H9 (cell line): ENCODE data around the gene EPHA8. TPM values are rescaled to one million over a fixed set of nuclear protein-coding genes. Genes with fewer than 3 reads are reported as not detected.
A peak's percentile ranks its signal among the peaks of the same experiment; 100 is the strongest.

Experiments
- DNase-seq: peaks from one replicate; pipeline ENCODE4 v3.0.0-alpha.2; 2017
- H2AFZ ChIP-seq: one replicate; pipeline ENCODE4 v1.6.1; 2013; ENCODE audit warnings: mild to moderate bottlenecking, low read length, control low read depth, moderate library complexity
- H2AK5ac ChIP-seq: 2 replicates; pipeline ENCODE4 v1.6.1; 2013; ENCODE audit warnings: low read length, control low read depth, mixed read lengths; ENCODE audit not compliant: insufficient read length
- H2BK120ac ChIP-seq: one replicate; pipeline ENCODE4 v1.6.1; 2013; ENCODE audit warnings: low read depth, mild to moderate bottlenecking, low read length, control low read depth, inconsistent platforms; ENCODE audit not compliant: poor library complexity, severe bottlenecking
- H2BK12ac ChIP-seq: 2 replicates; pipeline ENCODE4 v1.6.1; 2013; ENCODE audit warnings: low read length, control low read depth, mixed read lengths, low read depth; ENCODE audit not compliant: insufficient read length
- H2BK15ac ChIP-seq: 2 replicates; pipeline ENCODE4 v1.6.1; 2013; ENCODE audit warnings: low read depth, low read length, control low read depth
- H2BK20ac ChIP-seq: one replicate; pipeline ENCODE4 v1.6.1; 2013; ENCODE audit warnings: low read depth, mild to moderate bottlenecking, low read length, control low read depth, inconsistent platforms; ENCODE audit not compliant: poor library complexity, severe bottlenecking
- H2BK5ac ChIP-seq: 2 replicates; pipeline ENCODE4 v1.6.1; 2013; ENCODE audit warnings: low read length, control low read depth, mixed read lengths; ENCODE audit not compliant: insufficient read length
- H3K14ac ChIP-seq: 2 replicates; pipeline ENCODE4 v1.6.1; 2013; ENCODE audit warnings: low read length, control low read depth; ENCODE audit not compliant: insufficient read depth
- H3K18ac ChIP-seq: 2 replicates; pipeline ENCODE4 v1.6.1; 2013; ENCODE audit warnings: low read depth, mild to moderate bottlenecking, mixed read lengths, low read length, control low read depth; ENCODE audit not compliant: insufficient read length
- H3K23ac ChIP-seq: 2 replicates; pipeline ENCODE4 v1.6.1; 2013; ENCODE audit warnings: low read length, control low read depth, mixed read lengths, low read depth; ENCODE audit not compliant: insufficient read length
- H3K23me2 ChIP-seq: 2 replicates; pipeline ENCODE4 v1.6.1; 2013; ENCODE audit warnings: low read depth, mild to moderate bottlenecking, mixed read lengths, low read length, control low read depth; ENCODE audit not compliant: insufficient read length, poor library complexity, severe bottlenecking
- H3K27ac ChIP-seq: 2 replicates; pipeline ENCODE4 v1.5.1; 2013; ENCODE audit warnings: low read length, control low read depth, mixed read lengths, low read depth; ENCODE audit not compliant: insufficient read length
- H3K27me3 ChIP-seq: 2 replicates; pipeline ENCODE4 v1.6.1; 2013; ENCODE audit warnings: low read length, control low read depth, inconsistent platforms; ENCODE audit not compliant: insufficient read depth
- H3K4ac ChIP-seq: 2 replicates; pipeline ENCODE4 v1.6.1; 2013; ENCODE audit warnings: low read depth, mild to moderate bottlenecking, control low read depth, inconsistent platforms, low read length, moderate library complexity
- H3K4me1 ChIP-seq: 2 replicates; pipeline ENCODE4 v1.6.1; 2013; ENCODE audit warnings: low read length, control low read depth, inconsistent platforms; ENCODE audit not compliant: insufficient read depth
- H3K4me2 ChIP-seq: 2 replicates; pipeline ENCODE4 v1.6.1; 2013; ENCODE audit warnings: low read length, control low read depth, mixed read lengths; ENCODE audit not compliant: insufficient read length, insufficient read depth
- H3K56ac ChIP-seq: 2 replicates; pipeline ENCODE4 v1.6.1; 2013; ENCODE audit warnings: low read depth, mild to moderate bottlenecking, mixed read lengths, low read length, control low read depth; ENCODE audit not compliant: insufficient read length
- H3K79me1 ChIP-seq: 2 replicates; pipeline ENCODE4 v1.6.1; 2013; ENCODE audit warnings: low read depth, mild to moderate bottlenecking, moderate library complexity, low read length, control low read depth, inconsistent platforms; ENCODE audit not compliant: insufficient read depth, poor library complexity, severe bottlenecking
- H3K79me2 ChIP-seq: 2 replicates; pipeline ENCODE4 v1.6.1; 2013; ENCODE audit warnings: low read length, control low read depth, inconsistent platforms; ENCODE audit not compliant: insufficient read depth
- H3K9ac ChIP-seq: 2 replicates; pipeline ENCODE4 v1.6.1; 2013; ENCODE audit warnings: low read length, control low read depth, mixed read lengths; ENCODE audit not compliant: insufficient read length; ENCODE audit errors: extremely low read depth
- H3K9me3 ChIP-seq: one replicate; pipeline ENCODE4 v1.6.1; 2013; ENCODE audit warnings: low read depth, low read length, inconsistent platforms; ENCODE audit not compliant: control insufficient read depth
- H3T11ph ChIP-seq: one replicate; pipeline ENCODE4 v1.6.1; 2013; ENCODE audit warnings: mild to moderate bottlenecking, low read length, control low read depth, inconsistent platforms
- H4K20me1 ChIP-seq: one replicate; pipeline ENCODE4 v1.6.1; 2013; ENCODE audit not compliant: control insufficient read depth, insufficient read length, insufficient read depth
- H4K5ac ChIP-seq: 2 replicates; pipeline ENCODE4 v1.6.1; 2013; ENCODE audit warnings: low read depth, mild to moderate bottlenecking, mixed read lengths, low read length, control low read depth; ENCODE audit not compliant: insufficient read length
- H4K8ac ChIP-seq: replicated peaks from 2 replicates; pipeline ENCODE4 v1.6.1; 2013; ENCODE audit warnings: low read length, control low read depth, mixed read lengths, low read depth; ENCODE audit not compliant: insufficient read length
- H4K91ac ChIP-seq: 2 replicates; pipeline ENCODE4 v1.6.1; 2013; ENCODE audit warnings: low read depth, mild to moderate bottlenecking, moderate library complexity, mixed read lengths, low read length, control low read depth; ENCODE audit not compliant: insufficient read length
- H3K27ac Mint-ChIP-seq, 3 experiments: 2 replicates in 2 of 3; 3 replicates in 1 of 3; pipeline ENCODE4 v1.8.0; 2020 to 2021; ENCODE audit warnings: mixed read lengths in 3 of 3, mild to moderate bottlenecking in 1 of 3, moderate library complexity in 1 of 3
- H3K27me3 Mint-ChIP-seq: 2 replicates; pipeline ENCODE4 v1.8.0; 2021; ENCODE audit warnings: low read depth, mild to moderate bottlenecking, moderate library complexity, mixed read lengths
- H3K36me3 Mint-ChIP-seq, 3 experiments: 2 replicates in 2 of 3; 3 replicates in 1 of 3; pipeline ENCODE4 v1.8.0; 2020 to 2021; ENCODE audit warnings: low read depth in 3 of 3, mixed read lengths in 3 of 3; ENCODE audit not compliant: insufficient read depth in 1 of 3
- H3K4me1 Mint-ChIP-seq, 2 experiments: 2 replicates each; pipeline ENCODE4 v1.8.0; 2020; ENCODE audit warnings: mixed read lengths in 2 of 2
- H3K4me3 Mint-ChIP-seq, 2 experiments: 2 replicates in 1 of 2; 3 replicates in 1 of 2; pipeline ENCODE4 v1.8.0; 2020 to 2021; ENCODE audit warnings: mild to moderate bottlenecking in 2 of 2, mixed read lengths in 2 of 2, moderate library complexity in 1 of 2
- H3K9me3 Mint-ChIP-seq, 2 experiments: 2 replicates in 1 of 2; 3 replicates in 1 of 2; pipeline ENCODE4 v1.8.0; 2020; ENCODE audit warnings: mild to moderate bottlenecking in 2 of 2, mixed read lengths in 2 of 2, moderate library complexity in 1 of 2
- WGBS: extraction: QIAGEN DNeasy Blood & Tissue Kit; methylation state at CpG from one replicate; pipeline ENCODE4 v1.1.7; 2013; ENCODE audit warnings: missing lambda C conversion rate, low lambda C conversion rate, mixed read lengths; ENCODE audit not compliant: insufficient read length; ENCODE audit errors: extremely low coverage; 5-methylcytosine and 5-hydroxymethylcytosine counted together
- total RNA-seq: library from RNA; stranded (reverse); gene quantifications from 2 replicates; pipeline ENCODE4 v1.2.1, GENCODE V29; 2021
- TF ChIP-seq, protein P1 (sequence below): fragments of 200-600 bp; sonication (generic); conservative IDR thresholded peaks from 3 replicates; pipeline ENCODE4 v1.8.0; 2021; ENCODE audit warnings: antibody characterized with exemption, mild to moderate bottlenecking

EPHA8 gene
- total RNA-seq, 1 experiment from 2014 or later = 3.4 TPM

DNA sequence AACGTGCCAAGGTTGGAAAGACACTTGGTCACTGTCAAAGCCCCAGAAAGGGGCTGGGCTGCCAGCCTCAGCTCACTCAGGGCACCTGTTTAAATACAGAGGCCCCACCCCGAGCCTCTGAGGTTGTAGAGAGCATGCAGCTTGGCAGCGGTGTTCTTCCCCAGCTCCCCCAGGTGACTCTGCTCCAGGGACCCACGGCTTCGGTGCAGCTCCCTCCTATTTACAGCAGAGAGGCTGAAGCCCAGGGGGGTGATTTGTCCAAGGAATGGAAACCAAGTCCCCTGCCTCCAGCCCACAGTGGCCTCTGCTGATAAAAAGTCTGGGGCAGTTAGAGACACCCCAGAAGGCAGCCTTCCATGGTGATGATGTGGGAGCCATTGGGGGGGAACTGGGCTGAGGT lies 64.0 kb downstream of the EPHA8 start:
- H3K27me3 Mint-ChIP-seq = peaks cover 10% of the 10 kb centered on the region
- TF ChIP-seq, protein P1, sequence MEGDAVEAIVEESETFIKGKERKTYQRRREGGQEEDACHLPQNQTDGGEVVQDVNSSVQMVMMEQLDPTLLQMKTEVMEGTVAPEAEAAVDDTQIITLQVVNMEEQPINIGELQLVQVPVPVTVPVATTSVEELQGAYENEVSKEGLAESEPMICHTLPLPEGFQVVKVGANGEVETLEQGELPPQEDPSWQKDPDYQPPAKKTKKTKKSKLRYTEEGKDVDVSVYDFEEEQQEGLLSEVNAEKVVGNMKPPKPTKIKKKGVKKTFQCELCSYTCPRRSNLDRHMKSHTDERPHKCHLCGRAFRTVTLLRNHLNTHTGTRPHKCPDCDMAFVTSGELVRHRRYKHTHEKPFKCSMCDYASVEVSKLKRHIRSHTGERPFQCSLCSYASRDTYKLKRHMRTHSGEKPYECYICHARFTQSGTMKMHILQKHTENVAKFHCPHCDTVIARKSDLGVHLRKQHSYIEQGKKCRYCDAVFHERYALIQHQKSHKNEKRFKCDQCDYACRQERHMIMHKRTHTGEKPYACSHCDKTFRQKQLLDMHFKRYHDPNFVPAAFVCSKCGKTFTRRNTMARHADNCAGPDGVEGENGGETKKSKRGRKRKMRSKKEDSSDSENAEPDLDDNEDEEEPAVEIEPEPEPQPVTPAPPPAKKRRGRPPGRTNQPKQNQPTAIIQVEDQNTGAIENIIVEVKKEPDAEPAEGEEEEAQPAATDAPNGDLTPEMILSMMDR = no peak
- no CpG with 5 or more reads among the region's 5 CpGs for WGBS

More for the DNA sequence above, 64.0 kb downstream of the EPHA8 start:
- Mint-ChIP-seq H3K9me3 (peaks cover 0 to 6% of the 10 kb centered on the region in 2 experiments; a peak in 1 of 5 replicates), H3K4me1 (peaks cover 58 to 70% of the 10 kb centered on the region in 2 experiments), H3K36me3 (no peaks in the 10 kb centered on the region), H3K4me3 (peak overlapping the region in 1 of 2 experiments; percentile 64; a peak in 2 of 5 replicates), H3K27ac (no peak overlapping the region)
- Histone ChIP-seq H3K79me1 (no peaks in the 10 kb centered on the region), H3T11ph (no peak overlapping the region), H4K91ac (no peak overlapping the region), H3K18ac (no peak overlapping the region), H4K5ac (no peak overlapping the region), H3K56ac (no peak overlapping the region), H2BK15ac (no peak overlapping the region), H2AK5ac (no peak overlapping the region), H4K20me1 (no peaks in the 10 kb centered on the region), H3K23ac (no peak overlapping the region), H3K23me2 (no peaks in the 10 kb centered on the region), H3K9me3 (no peaks in the 10 kb centered on the region), H3K79me2 (no peaks in the 10 kb centered on the region), H3K4me1 (peaks cover 5% of the 10 kb centered on the region), H3K27me3 (no peaks in the 10 kb centered on the region), H3K9ac (no peak overlapping the region), H2BK5ac (no peak overlapping the region), H3K4me2 (no peak overlapping the region), H3K14ac (no peak overlapping the region), H4K8ac (no peak overlapping the region), H2AFZ (no peak overlapping the region), H2BK20ac (no peak overlapping the region), H3K27ac (no peak overlapping the region), H2BK120ac (no peak overlapping the region), H2BK12ac (no peak overlapping the region), H3K4ac (no peak overlapping the region)
- DNase-seq = no peak
